HG03520 (cell line): Measurements from ENCODE around the gene SLC43A3.
"Not testable (repeated sequence)": the region's sequence is repeated elsewhere in the genome, so short reads cannot be mapped to it uniquely, and the experiment has no call there.

ENCODE experiments used
- ATAC-seq: cut with Tn5 transposase; IDR thresholded peaks from one replicate; pipeline ENCODE4 v1.9.1; 2021; ENCODE audit warnings: mild to moderate bottlenecking, moderate library complexity; ENCODE audit not compliant: unreplicated experiment

The SLC43A3 gene

GRCh38 chr11:57460022-57460757 lies 33.3 kb upstream of the SLC43A3 start, which contains the start of gene RTN4RL2:
RTN4RL2 (plus strand) TSS chr11:57460528; CDS start chr11:57460866, 338 bp downstream.
- ATAC-seq = peak; percentile 41

DNA sequence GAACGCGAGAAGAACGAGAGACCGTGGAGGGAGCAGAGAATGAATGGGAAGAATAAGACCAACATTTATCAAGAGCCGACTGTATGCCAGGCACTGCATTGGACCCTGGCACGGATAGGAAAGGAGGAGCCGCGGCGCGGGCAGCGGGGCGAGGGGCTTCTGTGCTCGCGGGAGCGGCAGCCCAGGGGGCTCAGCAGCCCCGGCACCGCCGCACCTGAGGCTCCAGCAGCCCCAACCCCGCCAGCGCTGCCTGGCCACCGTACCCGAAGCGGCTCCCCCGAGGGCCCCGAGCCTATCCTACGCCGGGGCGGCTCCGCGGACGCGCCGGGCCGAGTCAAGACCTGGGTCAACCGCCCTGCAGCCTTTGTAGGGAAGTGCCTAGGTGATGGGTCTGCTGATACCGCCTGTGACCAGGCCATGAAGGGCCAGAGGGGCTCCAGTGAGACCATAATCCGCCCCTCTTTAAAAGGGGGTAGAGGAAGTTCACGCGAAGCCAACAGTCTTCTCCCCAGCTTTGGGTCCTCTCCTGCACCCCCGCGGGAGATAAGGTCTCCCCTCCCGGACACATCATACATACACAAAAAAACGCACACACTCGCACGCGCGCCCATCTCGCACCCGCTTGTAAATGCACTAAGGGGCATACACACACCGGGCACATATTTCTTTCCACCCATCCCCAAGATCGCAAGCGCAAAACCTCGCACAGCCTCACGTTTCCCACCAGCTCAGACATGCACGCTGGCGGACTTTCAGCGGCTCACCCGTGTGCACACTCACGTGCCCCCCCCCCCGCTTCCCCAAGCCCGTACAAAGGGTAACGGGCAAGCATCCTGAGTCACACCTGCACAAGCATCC lies 32.5 kb upstream of the SLC43A3 start:
- no peak for ATAC-seq

- no peak for ATAC-seq
These were observed 31.7 kb upstream of the SLC43A3 start for GRCh38 chr11:57458410-57459163.

DNA sequence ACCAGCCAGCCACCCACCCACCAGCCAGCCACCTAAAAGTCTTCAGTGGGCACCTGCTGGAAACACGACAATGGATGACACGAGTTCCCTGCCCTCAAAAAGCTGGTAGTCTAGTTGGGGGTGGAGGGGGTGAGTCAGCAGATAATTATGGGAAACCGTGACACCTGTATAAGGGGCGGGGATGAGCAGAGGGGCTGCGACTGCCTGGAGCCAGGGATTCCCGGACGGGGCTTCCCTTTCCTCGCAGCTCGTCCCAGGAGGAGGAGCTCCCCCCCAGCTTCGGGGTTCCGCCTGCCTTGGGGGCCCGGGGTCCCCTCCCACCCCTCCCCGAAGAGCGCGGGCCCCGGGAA lies 31.1 kb upstream of the SLC43A3 start:
- no peak for ATAC-seq

GRCh38 chr11:57457643-57458023 lies 30.7 kb upstream of the SLC43A3 start:
- no peak for ATAC-seq

GRCh38 chr11:57456960-57457642 lies 30.2 kb upstream of the SLC43A3 start:
- no peak for ATAC-seq

DNA sequence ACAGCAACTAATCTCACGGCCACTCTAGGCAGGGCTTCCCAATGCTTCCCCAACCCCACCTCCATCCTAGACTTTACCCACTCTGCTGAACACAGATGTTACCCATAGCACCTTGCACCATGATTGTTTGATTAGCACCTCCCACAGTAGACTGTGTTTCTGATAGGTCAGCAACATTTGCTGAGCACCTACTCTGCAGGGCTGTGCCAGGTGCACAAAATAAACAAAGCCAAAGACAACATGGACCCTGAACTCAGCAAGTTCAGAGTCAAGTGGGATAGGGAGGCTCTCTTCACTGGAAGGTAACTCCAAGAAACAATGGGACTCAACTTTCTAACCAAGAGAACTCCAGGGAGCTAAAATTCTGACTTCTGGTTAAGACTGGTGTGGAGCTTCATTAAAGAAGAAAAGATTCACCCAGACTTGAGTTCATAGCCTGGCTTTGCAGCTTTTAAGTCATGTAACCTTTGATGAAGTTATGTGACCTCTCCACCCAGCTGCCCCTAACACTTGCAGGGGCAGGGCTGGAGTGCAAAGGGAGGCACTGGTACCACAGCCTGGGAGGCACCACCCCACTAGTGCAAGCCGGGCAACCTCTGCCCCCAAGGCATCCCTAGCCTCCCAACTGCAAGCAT lies 26.7 kb upstream of the SLC43A3 start:
- ATAC-seq = no peak

DNA sequence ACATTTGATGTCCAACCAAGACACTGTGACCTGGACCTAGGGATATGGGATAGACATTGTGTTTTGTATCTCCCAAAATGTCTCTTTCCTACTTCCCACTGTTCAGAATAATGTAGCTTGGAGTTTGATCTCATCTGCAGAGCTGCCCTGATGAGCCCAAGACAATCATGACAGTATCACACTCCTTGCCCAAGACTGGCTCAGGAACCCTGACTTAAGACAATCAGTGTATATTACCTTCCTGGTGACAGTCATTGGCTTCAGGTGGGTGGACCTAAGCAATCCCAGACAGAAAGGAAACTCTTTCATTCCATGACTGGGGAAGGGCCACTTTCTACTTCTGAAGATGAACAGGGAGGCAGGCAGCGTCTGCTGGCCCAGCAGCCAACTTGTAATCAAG lies 19.1 kb upstream of the SLC43A3 start:
- ATAC-seq = no peak

DNA sequence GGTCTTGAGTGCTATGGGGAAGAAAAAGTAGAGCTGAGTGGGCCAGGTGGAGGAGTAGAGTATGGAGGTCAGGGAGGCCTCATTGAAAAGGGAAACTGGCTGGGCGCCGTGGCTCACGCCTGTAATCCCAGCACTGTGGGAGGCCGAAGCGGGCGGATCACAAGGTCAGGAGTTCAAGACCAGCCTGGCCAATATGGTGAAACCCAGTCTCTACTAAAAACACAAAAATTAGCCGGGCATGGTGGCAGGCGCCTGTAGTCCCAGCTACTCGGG lies 18.1 kb upstream of the SLC43A3 start:
- ATAC-seq = not testable (repeated sequence)

DNA sequence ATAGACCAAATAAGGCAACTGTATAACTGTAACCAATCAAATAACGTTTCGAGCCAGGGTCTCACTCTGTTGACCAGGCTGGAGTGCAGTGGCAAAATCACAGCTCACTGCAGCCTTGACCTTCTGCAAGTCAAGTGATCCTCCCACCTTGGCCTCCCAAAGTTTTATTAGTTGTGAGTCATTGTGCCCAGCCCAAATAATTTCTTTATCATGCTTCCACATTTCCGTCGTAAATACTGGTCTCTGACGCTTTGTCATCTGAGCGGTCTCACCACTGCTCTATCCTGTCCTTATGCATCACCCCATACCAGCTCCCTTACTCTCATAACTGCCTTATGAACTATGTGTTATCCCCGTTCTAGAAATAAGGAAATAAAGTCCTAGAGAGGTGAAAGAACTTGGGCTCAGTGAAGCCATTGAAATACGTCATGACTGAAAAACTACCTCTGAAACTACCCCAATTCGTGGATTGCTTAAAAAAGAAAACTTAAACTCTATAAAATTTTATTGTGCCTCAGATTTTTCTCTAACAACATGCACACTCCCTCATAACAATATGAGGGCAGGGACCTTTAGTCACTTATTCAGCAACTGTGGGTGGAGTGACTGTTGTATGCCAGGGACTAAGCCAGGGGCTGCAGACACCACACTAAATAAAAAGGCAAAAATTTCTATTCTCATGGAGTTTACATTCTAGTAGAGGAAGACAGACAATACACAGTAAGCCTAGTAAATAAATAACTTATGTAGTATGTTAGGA lies 17.6 kb upstream of the SLC43A3 start:
- no peak for ATAC-seq

DNA sequence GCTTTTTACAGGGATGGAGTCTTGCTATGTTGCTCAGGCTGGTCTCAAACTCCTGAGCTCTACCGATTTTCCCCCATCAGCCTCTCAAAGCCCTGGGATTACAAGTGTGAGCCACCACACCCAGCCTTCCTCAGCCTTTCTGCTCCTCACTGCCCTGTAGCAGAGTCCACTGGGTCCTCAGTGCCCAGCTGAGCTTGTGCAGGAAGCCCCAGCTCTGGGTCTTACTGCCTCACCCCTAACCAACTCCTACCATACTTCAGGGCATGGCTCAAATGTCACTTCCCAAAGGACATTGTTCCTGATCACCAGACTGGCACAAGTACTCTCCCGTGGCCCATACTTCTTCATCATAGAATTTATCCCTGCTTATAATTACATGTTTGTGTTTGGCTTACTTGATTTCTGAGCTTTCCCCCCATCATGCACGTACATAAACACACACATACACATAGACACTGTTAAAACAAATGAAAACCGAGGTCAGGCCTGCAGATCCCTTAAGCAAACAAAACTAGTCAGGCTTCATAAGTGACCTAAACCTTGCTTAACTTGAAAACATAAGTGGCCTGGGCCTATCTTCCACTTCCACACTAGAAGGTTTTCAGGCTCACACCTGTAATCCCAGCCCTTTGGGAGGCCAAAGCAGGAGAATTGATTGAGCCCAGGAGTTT lies 14.0 kb upstream of the SLC43A3 start:
- no peak for ATAC-seq

- ATAC-seq = no peak
These were observed 12.9 kb upstream of the SLC43A3 start for GRCh38 chr11:57439786-57440185.

- ATAC-seq = no peak
These were observed 11.7 kb upstream of the SLC43A3 start for GRCh38 chr11:57438345-57439285.

DNA sequence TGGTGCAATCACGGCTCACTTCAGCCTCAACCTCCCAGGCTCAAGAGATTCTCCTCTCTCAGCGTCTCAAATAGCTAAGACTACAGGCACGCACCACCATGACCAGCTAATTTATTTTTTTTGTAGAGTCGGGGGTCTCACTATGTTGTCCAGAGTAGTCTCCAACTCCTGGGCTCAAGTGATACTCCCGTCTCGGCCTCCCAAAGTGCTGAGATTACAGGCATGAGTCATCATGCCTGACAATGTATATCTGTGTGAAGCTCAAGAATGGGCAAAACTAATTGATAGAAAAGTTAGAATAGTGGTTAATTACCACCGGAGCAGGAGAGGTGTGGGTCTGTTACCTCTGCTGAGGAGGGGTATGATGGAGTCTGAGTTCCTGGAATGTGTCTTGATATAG lies 9.1 kb upstream of the SLC43A3 start:
- no peak for ATAC-seq

GRCh38 chr11:57434640-57435546 lies 8.0 kb upstream of the SLC43A3 start:
- ATAC-seq = no peak

DNA sequence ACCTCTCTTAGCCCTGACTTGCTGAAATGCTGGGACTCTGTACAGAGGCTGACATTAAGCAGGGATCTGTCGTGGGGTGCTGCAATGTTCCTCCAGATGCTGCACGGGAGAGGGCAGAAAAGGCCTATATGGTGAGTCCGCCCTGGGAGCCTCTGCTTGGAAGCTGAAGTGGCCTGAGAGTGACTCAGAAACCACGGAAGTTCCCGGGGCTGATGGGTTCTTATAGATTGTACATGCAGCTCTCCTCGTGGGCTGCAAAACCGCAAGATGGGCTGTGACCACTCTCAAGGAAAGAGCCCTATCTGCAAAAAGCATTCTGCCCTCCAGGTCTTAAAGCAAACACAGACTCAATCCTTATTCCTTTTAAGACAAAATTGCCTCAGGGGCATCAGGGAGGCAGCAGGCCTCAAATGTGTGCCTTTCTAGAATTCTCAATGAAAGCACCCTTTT lies 5.8 kb upstream of the SLC43A3 start:
- ATAC-seq = no peak

GRCh38 chr11:57432149-57432561 lies 5.2 kb upstream of the SLC43A3 start:
- ATAC-seq = no peak
